ENCODE data around the gene PADI2. TPM values are rescaled to one million over a fixed set of nuclear protein-coding genes. Genes with fewer than 3 reads are reported as not detected.

The PADI2 gene
- total and polyA plus RNA-seq, 9 of the 15 experiments (the other 6 are each of a cell fraction or from before 2014, with no cell fraction given): 0.01 to 0.11 (median 0.01) TPM; not detected in 5

DNA sequence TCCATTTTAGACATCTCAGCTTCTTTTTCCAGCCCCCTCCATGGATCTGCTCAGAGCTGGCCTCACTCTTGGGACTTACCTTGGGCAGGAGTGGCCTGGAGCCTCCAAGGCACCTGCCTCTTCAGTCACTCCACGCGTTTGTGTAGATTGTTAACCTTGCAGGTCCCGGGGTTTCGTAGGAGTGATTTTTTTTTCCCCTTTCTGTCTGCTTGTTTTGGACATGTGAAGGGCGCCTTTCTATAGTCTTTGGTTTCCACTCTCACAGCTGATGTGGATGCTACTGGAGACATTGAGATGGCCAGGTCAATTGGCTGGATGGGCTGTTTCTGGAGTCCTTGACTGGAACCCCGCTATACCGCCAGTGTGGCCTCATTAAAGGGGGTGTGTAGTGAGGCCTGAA, 63.5 kb downstream of the PADI2 start:
- FAIRE-seq: no peak
- no peak overlapping the region for H3K4me3 ChIP-seq
- H2AFZ ChIP-seq (ENCODE audit: low read depth, low read length): peak overlapping the region; percentile 43; the same call in 1 of the 2 replicates
- H3K9me3 ChIP-seq (replicated peaks; ENCODE audit: control insufficient read depth, insufficient read depth, low read depth, low read length): no peaks in the 10 kb centered on the region
- ChIA-PET CTCF (ENCODE audit: low intra/inter-chr PET ratio) (no interaction called here), POLR2A (interaction anchor here (1.2 kb wide), 1 partner anchor 8 kb away, joined by 3 read pairs; no protein-coding TSS in a partner anchor)
- H3K36me3 ChIP-seq (ENCODE audit: control insufficient read depth, insufficient read depth, low read length): peaks cover 17% of the 10 kb centered on the region
- WGBS (ENCODE audit: insufficient coverage, low coverage, missing lambda C conversion rate): 79% methylated on average over 7 of the region's 7 CpGs
- intact Hi-C loops (cut with micrococcal nuclease): loop anchor here (10.0 kb wide), 1 partner anchor 279 kb away; no protein-coding TSS in a partner anchor
- peaks cover 31% of the 10 kb centered on the region for H3K79me2 ChIP-seq (ENCODE audit: control insufficient read depth, insufficient read depth, low read length)
- no TSS peak for BruUV-seq (replicated peaks)
- no peak overlapping the region for H3K9ac ChIP-seq (ENCODE audit: insufficient read depth in 1 of 2, low read depth in 2 of 2, low read length in 2 of 2)
- H4K20me1 ChIP-seq (replicated peaks; ENCODE audit: control insufficient read depth, insufficient read depth, low read length): no peaks in the 10 kb centered on the region
- peaks cover 0 to 15% of the 10 kb centered on the region in 2 experiments; a peak in 3 of 5 replicates for H3K4me1 ChIP-seq (replicated peaks in 1 of 2; ENCODE audit: control insufficient read depth in 2 of 2, insufficient read depth in 2 of 2, low read length in 2 of 2)
- H3K9me1 ChIP-seq (ENCODE audit: control insufficient read depth, insufficient read depth, low read length): no peaks in the 10 kb centered on the region
- TF ChIP-seq ZFP1 (CRISPR knock-in tag; IDR thresholded peaks at IDR 0.05) (no peak), MAX (CRISPR knock-in tag; IDR thresholded peaks at IDR 0.05) (no peak), ZNF175 (CRISPR knock-in tag; IDR thresholded peaks at IDR 0.05; ENCODE audit: low read depth) (no peak)
- TF ChIP-seq, protein P1, sequence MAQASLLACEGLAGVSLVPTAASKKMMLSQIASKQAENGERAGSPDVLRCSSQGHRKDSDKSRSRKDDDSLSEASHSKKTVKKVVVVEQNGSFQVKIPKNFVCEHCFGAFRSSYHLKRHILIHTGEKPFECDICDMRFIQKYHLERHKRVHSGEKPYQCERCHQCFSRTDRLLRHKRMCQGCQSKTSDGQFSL (CRISPR knock-in tag; IDR thresholded peaks at IDR 0.05): no peak
- TF ChIP-seq, protein P1 (tag; IDR thresholded peaks at IDR 0.05): no peak
- no peak overlapping the region for H3K27ac ChIP-seq (ENCODE audit: extremely low read depth, low read depth, low read length)
- no peak overlapping the region for H3K4me2 ChIP-seq (ENCODE audit: insufficient read depth, low read length)
- no peak for ATAC-seq
- DNase-seq (ENCODE audit: extremely low read depth in 1 of 4, low spot score in 3 of 4): no peak
- peaks cover 10 to 14% of the 10 kb centered on the region in 2 experiments; a peak in 4 of 5 replicates for H3K27me3 ChIP-seq (ENCODE audit: control insufficient read depth in 2 of 2, insufficient read depth in 2 of 2, low read length in 2 of 2)
- in situ Hi-C loops (cut with MboI): no loop called here
